IPS DF 19.7 (cell line): ENCODE measurements around the gene PDE3A.

Experiments used
- DNase-seq: peaks from one replicate; pipeline ENCODE4 v3.0.0-alpha.2; 2013; ENCODE audit warnings: low read depth, low spot score

Gene PDE3A

GRCh38 chr12:20455001-20455706 is 86.8 kb downstream of the PDE3A start:
- no peak for DNase-seq

DNA sequence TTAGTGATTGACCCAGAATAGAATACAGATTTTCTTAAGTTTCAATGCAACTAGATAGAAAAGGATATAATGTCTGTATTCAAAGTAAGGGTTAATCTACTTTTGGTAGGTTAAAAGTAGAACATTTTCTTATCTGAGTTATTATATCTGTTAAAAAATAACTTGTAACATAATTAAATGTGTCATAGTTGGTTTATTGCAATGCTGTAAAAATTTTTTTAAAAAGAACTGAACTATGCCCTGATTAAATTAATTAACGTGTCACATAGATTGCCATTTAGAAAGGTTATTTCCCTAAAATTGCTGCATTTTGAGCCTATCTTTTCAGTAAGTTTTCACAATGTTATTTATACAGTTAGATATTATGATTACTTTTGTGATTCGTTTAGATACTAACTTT is 89.2 kb downstream of the PDE3A start:
- no peak for DNase-seq

DNA sequence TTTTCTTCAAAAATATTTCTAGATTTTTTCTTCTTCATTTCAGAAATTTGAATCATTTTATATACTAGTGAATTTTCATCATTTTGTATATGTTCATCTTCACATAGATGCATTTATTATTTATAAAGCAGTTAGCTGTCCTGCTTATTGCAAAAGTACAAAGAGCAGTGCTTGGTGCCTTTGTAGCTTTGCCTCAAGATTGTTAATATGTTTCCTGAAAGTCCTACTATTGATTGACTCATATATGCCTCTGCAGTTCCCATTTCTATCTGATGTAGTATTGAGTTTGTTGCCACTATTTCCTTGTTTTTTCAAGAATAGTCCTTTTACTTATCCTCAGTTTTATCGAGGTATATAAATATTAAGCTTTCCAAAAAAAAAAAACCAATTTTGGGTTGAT is 89.7 kb downstream of the PDE3A start:
- DNase-seq = no peak

- DNase-seq = no peak
Observed at GRCh38 chr12:20459920-20460319, 91.6 kb downstream of the PDE3A start.

- no peak for DNase-seq
Observed at GRCh38 chr12:20460956-20461355, 92.6 kb downstream of the PDE3A start.

DNA sequence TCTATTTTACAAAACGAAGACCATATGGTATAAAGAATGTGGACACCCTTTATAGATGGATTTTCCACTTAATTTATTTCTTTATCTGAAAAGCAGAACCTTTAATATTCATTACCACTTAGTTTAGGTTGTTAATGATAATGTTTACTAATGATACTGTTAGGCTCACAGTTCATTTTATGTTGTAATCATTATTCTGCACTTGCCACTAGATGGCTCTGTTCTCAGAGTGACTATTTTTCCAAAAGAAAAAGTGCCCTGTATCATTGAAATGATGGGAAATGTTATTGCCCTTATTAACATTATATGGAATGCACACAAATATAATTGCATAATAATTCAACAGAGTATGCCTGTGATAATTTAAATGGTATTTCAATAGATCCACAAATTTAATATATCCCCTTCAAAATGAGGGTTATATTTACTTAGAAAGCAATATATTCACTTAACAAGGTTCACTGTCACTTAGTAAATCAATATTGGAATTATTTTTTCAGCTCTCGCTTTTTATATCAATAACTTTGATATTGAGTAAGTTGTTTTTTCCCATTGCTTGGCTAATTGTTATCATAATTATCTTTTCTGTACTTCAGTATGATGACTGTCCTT is 95.7 kb downstream of the PDE3A start:
- DNase-seq = no peak

GRCh38 chr12:20469300-20469699 is 101.0 kb downstream of the PDE3A start:
- no peak for DNase-seq

- no peak for DNase-seq
Observed at GRCh38 chr12:20469756-20470155, 101.4 kb downstream of the PDE3A start.

DNA sequence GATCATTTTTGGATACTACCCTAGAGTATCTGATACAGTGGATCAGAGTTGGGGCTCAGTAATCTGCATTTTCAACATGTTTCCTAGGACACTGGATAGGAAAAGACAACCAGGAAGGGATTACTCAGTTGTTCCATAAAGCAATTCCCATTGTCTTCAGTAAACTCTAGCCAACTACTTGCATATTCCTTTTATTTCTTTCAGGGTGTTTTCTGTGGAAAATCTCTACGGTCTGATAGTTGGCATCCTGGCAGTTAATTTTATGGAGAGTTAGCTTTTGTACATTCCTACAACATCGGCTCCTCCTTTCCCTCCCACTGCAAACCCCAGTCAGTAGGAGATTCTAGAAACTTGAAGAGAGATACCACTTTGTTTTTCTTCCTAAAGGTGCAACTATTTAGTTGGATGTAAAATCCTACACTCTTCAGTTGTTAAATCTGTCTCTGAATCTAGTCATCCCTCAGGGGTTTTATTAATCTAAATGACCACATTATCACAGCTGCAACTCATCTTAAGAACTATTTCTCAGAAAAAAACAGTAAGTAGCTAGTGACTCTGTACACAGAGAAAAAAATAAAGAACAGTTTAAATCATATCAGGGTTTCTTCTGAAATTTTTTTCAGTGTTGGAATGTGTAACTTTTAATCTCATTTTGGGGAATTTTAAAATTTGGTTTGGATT is 103.9 kb downstream of the PDE3A start:
- DNase-seq = no peak

DNA sequence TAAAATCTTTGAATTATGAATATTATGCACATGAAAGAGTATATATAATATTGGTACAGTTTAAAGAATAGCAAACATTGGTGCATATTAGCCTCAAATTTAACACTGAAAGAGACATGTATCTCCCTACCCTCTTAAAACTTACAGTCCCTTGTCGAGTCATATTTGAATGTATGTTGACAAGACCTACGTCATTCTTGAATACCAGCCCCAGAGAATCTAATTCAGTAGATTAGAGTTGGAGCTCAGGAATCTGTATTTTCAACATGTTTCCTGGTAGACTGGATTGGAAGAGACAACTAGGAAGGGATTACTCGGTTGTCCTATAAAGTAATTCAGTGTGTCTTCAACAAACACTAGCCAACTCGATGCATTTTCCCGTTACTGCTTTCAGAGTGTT is 104.8 kb downstream of the PDE3A start:
- DNase-seq = no peak

DNA sequence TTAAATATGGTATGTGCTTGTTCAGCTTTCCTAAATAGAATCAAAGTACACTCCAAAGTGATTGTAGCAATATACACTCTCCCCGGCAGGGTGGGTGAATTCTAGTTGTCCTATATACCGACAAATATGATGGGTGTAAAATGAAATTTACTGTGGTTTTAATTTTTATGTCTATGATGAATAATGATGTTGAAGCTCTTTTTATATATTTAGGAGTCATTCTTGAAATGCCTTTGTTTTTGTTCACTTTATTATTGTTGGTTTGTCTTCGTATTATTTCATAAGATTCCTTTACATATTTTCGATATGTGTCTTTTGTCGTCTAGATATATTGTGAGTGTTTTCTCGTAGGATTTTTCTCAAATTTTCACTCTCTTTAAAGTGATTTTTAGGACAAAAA is 105.7 kb downstream of the PDE3A start:
- DNase-seq = no peak

DNA sequence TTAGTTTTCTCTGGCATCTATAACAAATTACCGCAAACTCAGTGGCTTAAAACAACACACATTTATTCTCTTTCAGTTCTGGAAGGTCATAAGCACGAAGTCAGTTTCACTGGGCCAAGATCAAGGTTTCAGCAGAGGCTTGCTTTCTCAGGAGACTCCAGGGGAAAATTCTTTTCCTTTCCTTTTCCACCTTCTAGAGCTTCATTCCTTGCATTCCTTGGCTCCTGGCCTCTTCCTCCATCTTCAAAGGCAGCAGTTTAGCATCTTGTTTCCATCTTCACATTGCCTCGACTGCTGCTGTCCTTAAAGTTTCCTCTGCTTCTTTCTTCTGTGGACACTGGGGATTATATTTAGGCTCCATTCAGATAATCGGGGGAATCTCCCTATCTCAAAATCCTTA is 106.1 kb downstream of the PDE3A start:
- no peak for DNase-seq

DNA sequence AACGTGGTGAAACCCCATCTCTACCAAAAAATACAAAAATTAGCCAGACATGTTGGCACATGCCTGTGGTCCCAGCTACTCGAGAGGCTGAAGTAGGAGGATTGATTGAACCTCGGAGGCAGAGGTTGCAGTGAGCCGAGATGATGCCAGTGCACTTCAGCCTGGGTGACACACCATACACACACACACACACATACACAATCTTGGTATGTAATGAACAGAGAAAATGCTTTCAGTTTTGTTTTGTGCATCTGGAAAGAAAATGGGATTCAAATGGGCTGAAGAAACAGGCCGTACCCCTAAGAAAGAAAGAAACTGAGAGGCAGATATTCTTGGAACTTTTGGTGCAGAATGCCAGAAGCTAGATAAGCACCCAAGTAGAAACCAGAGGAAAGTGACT is 107.2 kb downstream of the PDE3A start:
- DNase-seq = no peak

DNA sequence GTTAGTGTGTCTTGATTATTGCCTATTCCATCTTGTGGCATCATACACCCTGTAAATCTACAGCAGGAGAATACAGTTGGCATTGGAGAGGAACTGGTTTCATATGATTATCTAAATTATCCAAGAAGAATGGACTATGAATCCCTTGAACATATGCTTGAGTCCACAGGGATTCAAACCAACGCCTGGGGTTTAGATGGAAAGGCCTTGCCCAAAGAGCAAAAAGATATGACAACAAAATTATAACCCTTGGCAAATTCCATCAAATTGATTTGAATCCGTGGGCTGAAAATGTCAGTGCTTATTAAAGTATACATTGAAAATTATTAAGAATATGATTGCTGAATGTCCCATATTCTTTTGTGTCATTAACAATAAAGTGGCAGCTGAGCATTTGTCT is 108.2 kb downstream of the PDE3A start:
- DNase-seq = no peak

- no peak for DNase-seq
Observed at GRCh38 chr12:20477255-20477654, 108.9 kb downstream of the PDE3A start.

DNA sequence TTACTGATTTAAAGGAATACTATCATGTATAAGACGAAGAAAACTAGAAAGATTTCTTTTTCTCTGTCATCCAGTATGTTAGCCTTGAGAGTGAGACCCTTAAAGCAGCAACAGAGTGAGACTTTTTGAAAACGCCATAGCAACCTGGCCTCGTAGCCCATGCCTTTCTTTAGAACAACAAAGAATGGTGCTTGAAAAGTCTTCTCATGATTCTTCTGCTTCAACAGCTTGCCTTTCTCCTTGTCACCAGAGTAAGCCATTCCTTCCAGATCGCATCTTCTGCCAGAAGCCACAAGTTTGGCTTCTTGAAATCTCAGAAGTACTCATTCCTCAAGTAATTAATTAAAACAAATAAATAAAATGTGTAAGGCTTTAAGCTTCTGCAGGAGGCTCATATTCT is 109.3 kb downstream of the PDE3A start:
- no peak for DNase-seq

- no peak for DNase-seq
Observed at GRCh38 chr12:20482491-20483054, 114.2 kb downstream of the PDE3A start.

DNA sequence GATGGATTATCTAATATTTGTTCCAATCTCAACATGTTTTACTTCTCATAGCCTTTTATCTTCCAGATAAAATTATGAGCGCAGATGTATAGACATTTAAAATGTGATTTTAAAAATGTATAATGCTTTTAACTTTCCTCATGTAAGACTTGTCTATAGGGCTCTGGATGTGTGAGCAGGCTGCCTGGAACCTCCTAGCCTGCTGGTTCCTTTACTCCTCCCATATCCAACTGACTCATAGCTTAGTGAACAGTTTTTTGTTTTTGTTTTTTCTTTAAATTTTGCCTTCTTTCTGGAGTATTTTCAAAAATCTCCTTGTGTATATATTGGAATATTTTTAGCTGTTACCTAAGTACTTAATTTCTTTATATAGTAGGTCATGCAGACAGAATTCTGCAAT is 115.4 kb downstream of the PDE3A start:
- DNase-seq = no peak

- no peak for DNase-seq
Observed at GRCh38 chr12:20486233-20486632, 117.9 kb downstream of the PDE3A start.

GRCh38 chr12:20487519-20487918 is 119.2 kb downstream of the PDE3A start:
- no peak for DNase-seq

GRCh38 chr12:20489645-20490044 is 121.3 kb downstream of the PDE3A start:
- no peak for DNase-seq

- no peak for DNase-seq
Observed at GRCh38 chr12:20490213-20490612, 121.9 kb downstream of the PDE3A start.

GRCh38 chr12:20491290-20491689 is 123.0 kb downstream of the PDE3A start:
- no peak for DNase-seq
